Skeletal muscle tissue (tissue), 4 donors: ENCODE data around the gene SNRNP200. TPM values are rescaled to one million over a fixed set of nuclear protein-coding genes. Genes with fewer than 3 reads are reported as not detected.

Source experiments
- H3K27ac ChIP-seq: one replicate; pipeline ENCODE4 v1.7.0; 2013; ENCODE audit warnings: mild to moderate bottlenecking, low read depth, low read length, inconsistent platforms
- H3K27me3 ChIP-seq, 3 donors: one replicate each; pipeline ENCODE4 v1.7.0; 2013; ENCODE audit warnings: low read length in 3 of 3; ENCODE audit not compliant: control insufficient read depth in 3 of 3, insufficient read depth in 3 of 3
- H3K36me3 ChIP-seq, 3 donors: one replicate each; pipeline ENCODE4 v1.7.0; 2013; ENCODE audit warnings: low read length in 3 of 3; ENCODE audit not compliant: control insufficient read depth in 3 of 3, insufficient read depth in 3 of 3
- H3K4me1 ChIP-seq, 3 donors: one replicate each; pipeline ENCODE4 v1.7.0; 2013; ENCODE audit warnings: low read length in 3 of 3, mild to moderate bottlenecking in 3 of 3; ENCODE audit not compliant: control insufficient read depth in 3 of 3, insufficient read depth in 3 of 3
- H3K4me3 ChIP-seq, 3 donors: one replicate each; pipeline ENCODE4 v1.7.0; 2013; ENCODE audit warnings: low read length in 3 of 3
- H3K9ac ChIP-seq, 3 donors: one replicate each; pipeline ENCODE4 v1.7.0; 2013; ENCODE audit warnings: low read length in 3 of 3, mild to moderate bottlenecking in 3 of 3, moderate library complexity in 2 of 3, low read depth in 1 of 3
- H3K9me3 ChIP-seq, 3 donors: one replicate each; pipeline ENCODE4 v1.7.0; 2013; ENCODE audit warnings: low read length in 3 of 3; ENCODE audit not compliant: control insufficient read depth in 3 of 3
- total RNA-seq: library from RNA; depleted of rRNA; stranded (reverse); fragments of >200 nt; gene quantifications from one replicate; pipeline ENCODE4 v1.2.3, GENCODE V29; 2014
- donor health status: Osteomylitis.

Gene SNRNP200
- total RNA-seq, 1 donor from 2014 or later, result 60.5 TPM

DNA sequence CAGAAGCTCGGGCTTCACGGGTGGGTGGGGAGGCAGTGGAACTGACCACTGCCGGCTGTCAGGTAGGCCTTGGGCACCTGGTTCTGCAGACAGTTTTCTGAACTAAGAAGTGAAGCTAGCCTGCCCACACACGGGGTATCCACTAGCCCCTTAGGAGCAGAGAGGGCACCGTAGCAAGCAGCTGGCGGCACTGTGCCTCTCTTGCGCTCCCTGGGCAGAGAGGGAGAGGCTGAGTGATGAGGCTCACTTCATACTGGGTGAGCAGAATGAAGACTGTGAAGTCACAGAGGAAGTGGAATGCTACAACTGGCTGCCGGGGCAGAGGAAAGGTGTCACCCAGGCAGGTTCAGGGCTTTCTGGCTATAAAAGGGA, 20.5 kb upstream of the SNRNP200 start:
- Histone ChIP-seq H3K27ac (no peak overlapping the region), H3K9ac (peak overlapping the region in 2 of 3 donors; percentile 56 to 70), H3K36me3 (no peaks in the 10 kb centered on the region), H3K4me3 (peak overlapping the region; percentile 62 to 68 (median 64)), H3K9me3 (no peaks in the 10 kb centered on the region), H3K27me3 (peaks cover 30 to 55% (median 40%) of the 10 kb centered on the region in 3 donors), H3K4me1 (peaks cover 16 to 27% (median 21%) of the 10 kb centered on the region in 3 donors)

DNA sequence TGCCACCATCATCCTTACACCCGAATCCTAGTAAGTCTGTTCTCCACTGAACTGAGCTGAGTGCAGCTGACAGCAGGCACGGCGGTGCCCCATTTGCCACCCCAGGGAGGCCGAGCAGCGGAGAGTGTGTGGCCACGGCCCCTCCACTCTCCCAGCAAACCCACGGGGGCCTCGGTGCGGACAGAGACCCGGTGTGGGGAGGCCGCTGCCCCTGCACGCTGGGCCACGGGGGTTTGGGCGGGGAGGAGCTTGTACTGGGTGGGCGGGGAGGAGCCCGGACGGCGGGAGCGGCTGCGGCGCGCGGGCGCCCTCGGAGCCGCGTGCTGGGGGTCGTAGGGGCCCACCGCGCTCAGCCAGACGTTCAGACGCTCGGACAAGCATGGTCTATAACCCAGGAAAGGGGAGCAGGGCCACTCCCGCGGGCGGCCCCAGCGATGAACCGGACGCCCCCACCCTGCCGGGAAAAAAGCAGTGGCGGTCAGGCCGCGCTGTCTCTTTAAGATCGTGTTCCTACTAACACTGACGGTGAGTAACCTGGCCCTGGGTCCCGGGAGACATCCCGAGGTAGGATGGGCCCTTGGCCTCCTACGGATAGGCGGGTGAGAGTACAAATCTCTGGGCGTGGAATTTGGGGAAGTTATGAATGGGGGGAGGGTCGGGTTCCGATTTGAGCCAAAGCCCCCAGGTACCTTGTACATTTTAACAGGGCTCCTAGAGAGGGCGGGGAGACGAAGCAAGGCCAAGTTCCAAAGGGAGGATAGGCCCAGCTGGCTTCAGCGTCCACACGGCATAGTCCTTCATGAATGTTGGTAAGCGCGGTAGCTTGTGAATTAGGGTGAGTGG, 19.9 kb upstream of the SNRNP200 start, which contains the start of gene ITPRIPL1:
Gene ITPRIPL1, plus strand, starts transcription at position 277 of the 843 bp plus-strand sequence. Its CDS starts 523 bp downstream, at position 800.
- Histone ChIP-seq H3K4me3 (peak within 1 kb of the TSS; percentile 62 to 68 (median 64)), H3K27me3 (peaks cover 31 to 58% (median 43%) of the 10 kb centered on the region in 3 donors), H3K9me3 (no peaks in the 10 kb centered on the region), H3K4me1 (peaks cover 18 to 29% (median 21%) of the 10 kb centered on the region in 3 donors), H3K27ac (no peak within 1 kb of the TSS), H3K36me3 (no peaks in the 10 kb centered on the region), H3K9ac (peak within 1 kb of the TSS in 2 of 3 donors; percentile 56 to 70)

DNA sequence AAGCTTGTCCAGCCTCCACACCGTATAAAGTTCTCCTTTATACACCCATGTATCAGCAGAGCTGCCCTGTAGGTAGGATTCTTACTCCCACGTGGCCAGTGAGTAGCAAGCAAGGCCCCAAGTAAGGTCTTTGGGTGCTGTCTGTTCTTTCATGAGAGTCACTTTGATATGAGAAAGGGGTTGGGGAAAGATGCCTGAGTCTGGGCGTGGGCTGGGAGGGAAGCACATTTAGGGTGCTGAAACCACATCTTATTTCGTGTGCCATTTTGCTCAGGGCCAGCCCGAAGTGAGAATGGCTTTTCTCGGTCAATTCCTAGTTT, 19.3 kb upstream of the SNRNP200 start:
- H3K4me1 ChIP-seq, result peaks cover 18 to 25% (median 21%) of the 10 kb centered on the region in 3 donors
- peak overlapping the region; percentile 62 to 68 (median 64) for H3K4me3 ChIP-seq
- H3K27ac ChIP-seq, result no peak overlapping the region
- peaks cover 31 to 64% (median 43%) of the 10 kb centered on the region in 3 donors for H3K27me3 ChIP-seq
- no peaks in the 10 kb centered on the region for H3K36me3 ChIP-seq
- peak overlapping the region in 2 of 3 donors; percentile 56 to 70 for H3K9ac ChIP-seq
- no peaks in the 10 kb centered on the region for H3K9me3 ChIP-seq

DNA sequence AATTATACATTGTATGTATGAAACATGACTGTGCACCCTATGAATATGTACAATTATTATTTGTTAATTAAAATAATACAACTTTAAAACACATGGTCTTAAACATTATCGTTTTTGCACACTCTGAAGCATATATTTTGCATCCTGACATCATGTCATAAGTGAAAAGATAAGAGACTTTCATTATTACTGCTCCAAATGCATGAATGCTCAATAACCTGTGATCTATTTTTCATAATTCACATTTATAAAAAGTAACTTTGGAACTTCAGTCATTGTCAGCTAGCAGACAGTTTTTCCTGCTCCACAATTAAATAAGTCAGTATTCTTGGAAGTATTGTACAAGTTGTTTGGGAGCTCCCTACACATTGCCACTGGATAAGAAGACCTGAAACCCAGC, 18.5 kb upstream of the SNRNP200 start:
- Histone ChIP-seq H3K4me1 (peaks cover 18 to 23% (median 21%) of the 10 kb centered on the region in 3 donors), H3K27ac (no peak overlapping the region), H3K36me3 (no peaks in the 10 kb centered on the region), H3K9me3 (no peaks in the 10 kb centered on the region), H3K9ac (no peak overlapping the region), H3K27me3 (peaks cover 35 to 68% (median 46%) of the 10 kb centered on the region in 3 donors), H3K4me3 (no peak overlapping the region)

DNA sequence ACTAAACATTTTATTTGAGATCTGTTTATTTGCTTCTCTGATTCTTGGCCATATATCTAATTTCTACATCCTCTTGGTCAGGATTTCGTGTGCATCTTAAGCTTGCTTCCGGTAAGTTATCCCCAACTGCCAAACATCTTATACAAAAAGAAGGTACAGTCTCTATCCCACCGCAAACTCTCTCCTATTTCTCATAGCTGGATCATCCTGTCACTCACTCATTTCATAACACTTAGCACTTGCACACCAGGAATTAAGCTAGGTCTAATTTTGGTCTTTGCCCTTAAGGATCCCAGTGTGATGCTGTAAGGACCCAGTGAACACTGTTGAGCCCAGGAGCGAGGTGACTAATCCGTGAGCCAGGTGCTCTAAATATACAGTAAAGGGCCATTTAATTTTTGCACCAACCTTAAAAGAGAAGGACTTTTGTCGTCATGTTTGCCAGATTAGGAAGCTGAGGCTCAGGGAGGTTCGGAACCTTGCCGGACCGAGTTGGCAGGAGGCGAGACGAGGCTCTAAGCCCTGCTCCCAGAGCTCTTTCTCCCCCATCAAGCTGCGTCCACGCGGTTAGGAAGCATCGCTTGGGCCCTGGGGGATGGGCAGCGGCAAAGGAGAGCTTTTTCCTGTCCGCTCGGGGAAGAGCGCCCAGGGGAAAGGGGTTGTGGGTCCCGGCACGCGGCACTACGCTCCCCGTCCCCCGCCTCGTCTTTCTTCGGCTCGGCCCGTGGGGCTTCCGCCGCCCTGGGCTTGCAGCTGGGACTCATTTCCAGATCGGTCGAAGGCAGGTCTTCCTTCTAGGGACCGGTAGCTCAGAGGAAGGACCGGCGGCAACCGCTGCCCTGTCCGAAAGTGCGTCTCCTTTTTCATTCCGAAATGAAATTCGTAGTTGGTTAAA, 15.6 kb upstream of the SNRNP200 start:
- Histone ChIP-seq H3K9ac (peak overlapping the region; percentile 53 to 79 (median 66)), H3K9me3 (no peaks in the 10 kb centered on the region), H3K4me1 (peaks cover 18 to 22% (median 21%) of the 10 kb centered on the region in 3 donors), H3K36me3 (no peaks in the 10 kb centered on the region), H3K27me3 (peaks cover 31 to 63% (median 44%) of the 10 kb centered on the region in 3 donors), H3K4me3 (peak overlapping the region; percentile 71 to 82 (median 79)), H3K27ac (no peak overlapping the region)

DNA sequence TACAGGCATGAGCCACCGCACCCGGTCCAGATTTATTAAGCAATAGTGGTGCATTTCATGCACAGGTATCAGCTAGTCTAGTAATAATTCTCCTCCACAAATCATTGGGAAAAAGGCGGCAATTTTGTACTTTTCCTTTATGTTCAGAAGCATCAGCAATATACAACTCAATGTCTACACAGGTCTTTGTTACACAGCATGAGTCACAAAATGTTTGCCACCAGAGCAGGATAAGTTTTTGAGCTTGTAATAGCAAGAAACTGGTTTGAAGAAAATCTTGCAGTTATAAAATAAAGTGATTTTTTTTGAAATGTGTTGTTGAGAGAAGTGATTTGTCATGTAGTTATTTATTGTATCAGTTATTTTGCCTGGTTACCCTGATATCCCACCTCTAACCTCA, 15.0 kb upstream of the SNRNP200 start:
- no peak overlapping the region for H3K4me3 ChIP-seq
- peaks cover 24 to 56% (median 38%) of the 10 kb centered on the region in 3 donors for H3K27me3 ChIP-seq
- no peaks in the 10 kb centered on the region for H3K9me3 ChIP-seq
- no peak overlapping the region for H3K27ac ChIP-seq
- H3K4me1 ChIP-seq, result peaks cover 14 to 19% (median 18%) of the 10 kb centered on the region in 3 donors
- no peaks in the 10 kb centered on the region for H3K36me3 ChIP-seq
- H3K9ac ChIP-seq, result no peak overlapping the region

DNA sequence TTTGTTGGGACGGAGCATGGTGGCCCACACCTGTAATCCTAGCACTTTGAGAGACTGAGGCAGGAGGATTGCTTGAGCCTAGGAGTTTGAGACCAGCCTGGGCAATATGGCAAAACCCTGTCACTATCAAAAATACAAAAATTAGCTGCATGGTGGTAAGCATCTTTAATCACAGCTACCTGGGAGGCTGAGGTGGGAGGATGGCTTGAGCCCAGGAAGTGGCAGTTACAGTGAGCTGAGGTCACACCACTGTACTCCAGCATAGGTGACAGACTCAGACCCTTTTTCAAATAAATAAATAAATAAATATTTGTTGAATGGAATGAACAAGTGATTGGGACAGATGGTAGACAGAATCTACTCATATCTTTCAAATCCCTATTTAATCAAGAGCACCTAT, 14.1 kb upstream of the SNRNP200 start:
- H3K27ac ChIP-seq, result no peak overlapping the region
- H3K36me3 ChIP-seq, result no peaks in the 10 kb centered on the region
- H3K4me3 ChIP-seq, result no peak overlapping the region
- H3K27me3 ChIP-seq, result peaks cover 17 to 47% (median 29%) of the 10 kb centered on the region in 3 donors
- H3K9me3 ChIP-seq, result no peaks in the 10 kb centered on the region
- H3K9ac ChIP-seq, result no peak overlapping the region
- H3K4me1 ChIP-seq, result peaks cover 10 to 16% (median 16%) of the 10 kb centered on the region in 3 donors

DNA sequence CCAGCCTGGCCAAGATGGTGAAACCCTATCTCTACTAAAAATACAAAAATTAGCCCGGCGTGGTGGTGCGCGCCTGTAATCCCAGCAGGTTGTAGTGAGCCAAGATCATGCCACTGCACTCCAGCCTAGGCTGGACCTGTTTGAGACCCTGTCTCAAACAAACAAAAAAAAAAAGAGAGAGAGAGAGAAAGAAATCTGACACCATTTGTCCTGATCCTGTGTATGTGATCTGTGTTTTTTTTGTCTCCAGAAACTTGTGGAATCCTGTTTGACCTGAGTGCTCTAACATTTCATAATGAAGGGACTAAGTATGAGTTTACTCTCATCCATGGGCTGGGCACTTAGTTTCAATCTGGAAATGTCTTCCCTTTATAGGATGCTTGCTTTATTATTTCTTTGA, 13.4 kb upstream of the SNRNP200 start:
- Histone ChIP-seq H3K9me3 (no peaks in the 10 kb centered on the region), H3K4me1 (peaks cover 10 to 16% (median 16%) of the 10 kb centered on the region in 3 donors), H3K9ac (no peak overlapping the region), H3K27me3 (peaks cover 15 to 41% (median 24%) of the 10 kb centered on the region in 3 donors), H3K27ac (no peak overlapping the region), H3K4me3 (no peak overlapping the region), H3K36me3 (no peaks in the 10 kb centered on the region)

DNA sequence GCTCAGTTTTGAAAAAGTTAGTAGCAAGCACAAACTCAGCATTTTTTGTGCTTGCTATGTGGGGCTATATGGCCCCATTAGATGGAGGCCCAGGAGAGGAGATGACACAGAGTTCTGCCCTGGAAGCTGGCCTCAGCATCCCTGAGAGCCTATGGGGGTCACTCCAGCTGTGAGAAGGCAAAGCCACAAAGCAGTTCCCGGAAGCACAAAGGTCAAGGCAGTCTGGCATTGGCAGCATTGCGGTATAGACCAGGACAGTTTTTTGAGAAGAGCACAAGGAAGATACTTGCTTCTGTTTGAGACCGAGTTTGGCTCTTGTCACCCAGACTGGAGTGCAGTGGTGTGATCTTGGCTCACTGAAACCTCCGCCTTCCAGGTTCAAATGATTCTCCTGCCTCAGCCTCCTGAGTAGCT, 12.2 kb upstream of the SNRNP200 start:
- Histone ChIP-seq H3K36me3 (no peaks in the 10 kb centered on the region), H3K9me3 (no peaks in the 10 kb centered on the region), H3K4me3 (no peak overlapping the region), H3K9ac (no peak overlapping the region), H3K4me1 (peaks cover 10 to 16% (median 16%) of the 10 kb centered on the region in 3 donors), H3K27me3 (peaks cover 15 to 32% (median 16%) of the 10 kb centered on the region in 3 donors), H3K27ac (no peak overlapping the region)
